GM23338 (cell line): ENCODE results near the gene FKBP7. TPM values are rescaled to one million over a fixed set of nuclear protein-coding genes. Genes with fewer than 3 reads are reported as not detected.
"Not testable (repeated sequence)": the region's sequence is repeated elsewhere in the genome, so short reads cannot be mapped to it uniquely, and the experiment has no call there.

Experiments used
- ATAC-seq: fragments of 200-7000 bp; cut with Tn5 transposase; 3 replicates; pipeline ENCODE4 v1.9.1; 2020
- DNase-seq: peaks from one replicate; pipeline ENCODE4 v3.0.0-alpha.2; 2015; ENCODE audit warnings: low spot score
- H2AFZ ChIP-seq: fragments of 200-600 bp; sonication (generic); 2 replicates; pipeline ENCODE4 v1.8.0; 2016; ENCODE audit warnings: antibody characterized with exemption, mild to moderate bottlenecking, moderate library complexity
- H3F3A ChIP-seq: fragments of 200-600 bp; sonication (generic); replicated peaks from 2 replicates; pipeline ENCODE4 v1.8.0; 2017; ENCODE audit warnings: antibody characterized with exemption, mixed run types, low read depth
- H3K27ac ChIP-seq: fragments of 200-600 bp; sonication (generic); 2 replicates; pipeline ENCODE4 v1.6.1; 2016; ENCODE audit warnings: low read depth
- H3K27me3 ChIP-seq: fragments of 200-600 bp; sonication (generic); 2 replicates; pipeline ENCODE4 v1.8.0; 2016; ENCODE audit warnings: mild to moderate bottlenecking, mixed run types, moderate library complexity; ENCODE audit not compliant: insufficient read depth
- H3K36me3 ChIP-seq: fragments of 200-600 bp; sonication (generic); 2 replicates; pipeline ENCODE4 v1.8.0; 2016; ENCODE audit warnings: mild to moderate bottlenecking; ENCODE audit not compliant: insufficient read depth
- H3K4me1 ChIP-seq: fragments of 200-600 bp; sonication (generic); 2 replicates; pipeline ENCODE4 v1.8.0; 2016; ENCODE audit warnings: mild to moderate bottlenecking, moderate library complexity; ENCODE audit not compliant: insufficient read depth
- H3K4me2 ChIP-seq: fragments of 200-600 bp; sonication (generic); 2 replicates; pipeline ENCODE4 v1.7.1; 2017; ENCODE audit warnings: mixed run types
- H3K4me3 ChIP-seq: fragments of 200-600 bp; sonication (generic); 2 replicates; pipeline ENCODE4 v1.6.1; 2016; ENCODE audit warnings: mixed run types
- H3K79me2 ChIP-seq: fragments of 200-600 bp; sonication (generic); replicated peaks from 2 replicates; pipeline ENCODE4 v1.8.0; 2017; ENCODE audit warnings: mild to moderate bottlenecking; ENCODE audit not compliant: insufficient read depth
- H3K9me2 ChIP-seq: fragments of 200-600 bp; sonication (generic); 2 replicates; pipeline ENCODE4 v1.8.0; 2017; ENCODE audit not compliant: insufficient read depth
- H4K20me1 ChIP-seq: fragments of 200-600 bp; sonication (generic); replicated peaks from 2 replicates; pipeline ENCODE4 v1.8.0; 2017; ENCODE audit warnings: mild to moderate bottlenecking; ENCODE audit not compliant: insufficient read depth
- H3K27ac Mint-ChIP-seq: 2 replicates; pipeline ENCODE4 v1.8.0; 2020; ENCODE audit warnings: inconsistent platforms, mild to moderate bottlenecking, moderate library complexity, mixed read lengths
- H3K27me3 Mint-ChIP-seq: 3 replicates; pipeline ENCODE4 v1.8.0; 2022; ENCODE audit warnings: low read depth, mild to moderate bottlenecking, moderate library complexity, mixed read lengths, inconsistent platforms; ENCODE audit not compliant: insufficient read depth, poor library complexity
- H3K36me3 Mint-ChIP-seq: 3 replicates; pipeline ENCODE4 v1.8.0; 2021; ENCODE audit warnings: low read depth, mild to moderate bottlenecking, inconsistent platforms, moderate library complexity, mixed read lengths
- H3K4me1 Mint-ChIP-seq: 3 replicates; pipeline ENCODE4 v1.8.0; 2020; ENCODE audit warnings: mild to moderate bottlenecking, inconsistent platforms, mixed read lengths
- H3K4me3 Mint-ChIP-seq: 3 replicates; pipeline ENCODE4 v1.8.0; 2021; ENCODE audit warnings: moderate library complexity, mild to moderate bottlenecking, inconsistent platforms, mixed read lengths
- H3K9me3 Mint-ChIP-seq: 3 replicates; pipeline ENCODE4 v1.8.0; 2020; ENCODE audit warnings: moderate library complexity, mild to moderate bottlenecking, inconsistent platforms, mixed read lengths
- EZH2phosphoT487 ChIP-seq: fragments of 200-600 bp; sonication (generic); IDR thresholded peaks from one replicate; pipeline ENCODE4 v1.8.1; 2018; ENCODE audit warnings: antibody characterized with exemption; ENCODE audit not compliant: unreplicated experiment
- POLR2AphosphoS5 ChIP-seq: IDR thresholded peaks from 2 replicates; pipeline ENCODE4 v1.6.1; 2016; ENCODE audit warnings: antibody characterized with exemption, low read depth
- STAT1 ChIP-seq: IDR thresholded peaks from one replicate; pipeline ENCODE4 v1.6.1; 2016; ENCODE audit warnings: antibody characterized with exemption; ENCODE audit not compliant: unreplicated experiment
- ZNF114 ChIP-seq: fragments of 250-450 bp; sonication (Bioruptor Pico); IDR thresholded peaks from 2 replicates; pipeline ENCODE4 v1.5.0; 2020; ENCODE audit warnings: mild to moderate bottlenecking, moderate library complexity
- ZNF331 ChIP-seq: fragments of 250-450 bp; sonication (Bioruptor Pico); IDR thresholded peaks from 2 replicates; pipeline ENCODE4 v1.5.0; 2020; ENCODE audit warnings: low read depth, mild to moderate bottlenecking, moderate library complexity
- polyA plus RNA-seq: library from polyadenylated mRNA; unstranded; fragments of >200 nt; fragmentation: Nextera tagmentation; extraction: Ambion mirVana; gene quantifications from 2 replicates; pipeline ENCODE4 v1.2.1, GENCODE V29; 2016
- total RNA-seq: library from RNA; depleted of rRNA; stranded (reverse); fragments of >200 nt; shearing (Covaris generic); gene quantifications from 2 replicates; pipeline ENCODE4 v1.2.3, GENCODE V29; 2014
- TF ChIP-seq, protein P1 (sequence below): IDR thresholded peaks from 2 replicates; pipeline ENCODE4 v1.6.1; 2016; ENCODE audit warnings: antibody characterized with exemption
- TF ChIP-seq, protein P2 (sequence below), 2 experiments: fragments of 200-600 bp in 1 of 2; sonication (generic) in 1 of 2; conservative IDR thresholded peaks; 2 replicates each; pipeline versions ENCODE4 v1.5.1 to v1.6.1; 2016 to 2017; ENCODE audit warnings: antibody characterized with exemption in 2 of 2, low read depth in 2 of 2, mild to moderate bottlenecking in 2 of 2, moderate library complexity in 1 of 2

The FKBP7 gene
- total and polyA plus RNA-seq, 2 experiments from 2014 or later, result 8.3 to 9.0 TPM

DNA sequence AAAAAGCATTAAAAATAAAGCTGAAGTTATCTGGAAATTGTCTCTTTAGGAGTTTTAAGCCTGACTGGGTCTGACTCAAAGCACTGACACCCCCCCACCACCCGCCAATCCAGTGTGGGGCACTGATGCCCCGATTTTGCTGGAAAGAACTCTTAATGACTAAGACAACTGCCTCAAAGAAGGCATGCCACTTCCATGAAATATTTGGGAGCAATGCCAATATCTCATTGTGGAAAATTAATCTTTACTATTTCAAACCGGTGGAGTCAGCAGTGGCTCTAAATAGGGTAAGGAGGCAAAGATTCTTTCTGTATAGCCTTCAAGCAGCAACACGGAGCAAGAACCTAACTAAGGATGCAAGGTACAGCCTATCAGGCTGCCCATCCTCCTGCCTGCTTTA lies 4.5 kb downstream of the FKBP7 start:
- no peaks in the 10 kb centered on the region for H3K27me3 Mint-ChIP-seq
- H3K4me1 ChIP-seq, result peaks cover 4% of the 10 kb centered on the region; the same call in 1 of the 2 replicates
- H3K4me3 Mint-ChIP-seq, result no peak overlapping the region
- H3K79me2 ChIP-seq, result no peaks in the 10 kb centered on the region
- TF ChIP-seq EZH2phosphoT487 (no peak), ZNF331 (CRISPR knock-in tag) (no peak), POLR2AphosphoS5 (no peak), STAT1 (no peak), ZNF114 (CRISPR knock-in tag) (no peak)
- TF ChIP-seq, protein P1, sequence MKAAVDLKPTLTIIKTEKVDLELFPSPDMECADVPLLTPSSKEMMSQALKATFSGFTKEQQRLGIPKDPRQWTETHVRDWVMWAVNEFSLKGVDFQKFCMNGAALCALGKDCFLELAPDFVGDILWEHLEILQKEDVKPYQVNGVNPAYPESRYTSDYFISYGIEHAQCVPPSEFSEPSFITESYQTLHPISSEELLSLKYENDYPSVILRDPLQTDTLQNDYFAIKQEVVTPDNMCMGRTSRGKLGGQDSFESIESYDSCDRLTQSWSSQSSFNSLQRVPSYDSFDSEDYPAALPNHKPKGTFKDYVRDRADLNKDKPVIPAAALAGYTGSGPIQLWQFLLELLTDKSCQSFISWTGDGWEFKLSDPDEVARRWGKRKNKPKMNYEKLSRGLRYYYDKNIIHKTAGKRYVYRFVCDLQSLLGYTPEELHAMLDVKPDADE, result no peak
- TF ChIP-seq, protein P2, sequence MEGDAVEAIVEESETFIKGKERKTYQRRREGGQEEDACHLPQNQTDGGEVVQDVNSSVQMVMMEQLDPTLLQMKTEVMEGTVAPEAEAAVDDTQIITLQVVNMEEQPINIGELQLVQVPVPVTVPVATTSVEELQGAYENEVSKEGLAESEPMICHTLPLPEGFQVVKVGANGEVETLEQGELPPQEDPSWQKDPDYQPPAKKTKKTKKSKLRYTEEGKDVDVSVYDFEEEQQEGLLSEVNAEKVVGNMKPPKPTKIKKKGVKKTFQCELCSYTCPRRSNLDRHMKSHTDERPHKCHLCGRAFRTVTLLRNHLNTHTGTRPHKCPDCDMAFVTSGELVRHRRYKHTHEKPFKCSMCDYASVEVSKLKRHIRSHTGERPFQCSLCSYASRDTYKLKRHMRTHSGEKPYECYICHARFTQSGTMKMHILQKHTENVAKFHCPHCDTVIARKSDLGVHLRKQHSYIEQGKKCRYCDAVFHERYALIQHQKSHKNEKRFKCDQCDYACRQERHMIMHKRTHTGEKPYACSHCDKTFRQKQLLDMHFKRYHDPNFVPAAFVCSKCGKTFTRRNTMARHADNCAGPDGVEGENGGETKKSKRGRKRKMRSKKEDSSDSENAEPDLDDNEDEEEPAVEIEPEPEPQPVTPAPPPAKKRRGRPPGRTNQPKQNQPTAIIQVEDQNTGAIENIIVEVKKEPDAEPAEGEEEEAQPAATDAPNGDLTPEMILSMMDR (conservative IDR thresholded peaks at IDR 0.05; ENCODE audit: low read depth in 2 of 2), result no peak
- H3K9me3 Mint-ChIP-seq, result no peaks in the 10 kb centered on the region
- H3K27ac Mint-ChIP-seq, result no peak overlapping the region
- ATAC-seq, result no peak
- no peaks in the 10 kb centered on the region for H3K36me3 Mint-ChIP-seq
- H3K27ac ChIP-seq, result no peak overlapping the region
- H3F3A ChIP-seq, result peaks cover 2% of the 10 kb centered on the region; the same call in 1 of the 2 replicates
- no peak overlapping the region for H2AFZ ChIP-seq
- no peaks in the 10 kb centered on the region for H4K20me1 ChIP-seq
- no peak overlapping the region for H3K4me2 ChIP-seq
- no peak overlapping the region for H3K4me3 ChIP-seq
- no peaks in the 10 kb centered on the region for H3K9me2 ChIP-seq
- H3K27me3 ChIP-seq, result no peaks in the 10 kb centered on the region
- peaks cover 4% of the 10 kb centered on the region; the same call in 2 of the 3 replicates for H3K4me1 Mint-ChIP-seq
- no peak for DNase-seq
- H3K36me3 ChIP-seq, result no peaks in the 10 kb centered on the region

DNA sequence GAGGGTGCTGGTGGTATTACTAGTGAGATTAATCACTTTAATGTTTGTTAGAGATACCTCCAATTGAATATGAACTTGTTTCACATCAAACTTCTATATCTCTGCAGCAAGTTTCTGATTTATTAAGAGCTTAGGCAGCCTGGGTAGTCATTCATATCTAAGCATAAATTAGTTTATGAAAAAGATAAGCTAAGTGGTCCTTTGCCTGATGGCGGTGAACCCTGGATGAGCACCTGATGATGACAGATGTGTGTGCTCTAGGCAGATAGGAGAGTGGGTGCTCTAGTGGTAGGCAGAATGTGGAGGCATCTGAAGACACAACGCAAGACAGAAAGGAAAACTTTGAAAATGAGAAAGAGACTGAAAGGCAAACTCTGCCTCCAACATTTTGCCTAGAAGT lies 5.0 kb downstream of the FKBP7 start:
- no peak overlapping the region for H3K4me2 ChIP-seq
- H3K27me3 ChIP-seq, result no peaks in the 10 kb centered on the region
- Mint-ChIP-seq H3K27me3 (no peaks in the 10 kb centered on the region), H3K36me3 (no peaks in the 10 kb centered on the region), H3K27ac (no peak overlapping the region), H3K4me3 (no peak overlapping the region), H3K9me3 (no peaks in the 10 kb centered on the region), H3K4me1 (peaks cover 4% of the 10 kb centered on the region; the same call in 2 of the 3 replicates)
- H2AFZ ChIP-seq, result no peak overlapping the region
- H3F3A ChIP-seq, result no peaks in the 10 kb centered on the region
- H3K4me1 ChIP-seq, result peaks cover 4% of the 10 kb centered on the region; the same call in 1 of the 2 replicates
- DNase-seq, result no peak
- H3K4me3 ChIP-seq, result no peak overlapping the region
- TF ChIP-seq, protein P1, result no peak
- no peaks in the 10 kb centered on the region for H3K9me2 ChIP-seq
- H3K27ac ChIP-seq, result no peak overlapping the region
- H3K79me2 ChIP-seq, result no peaks in the 10 kb centered on the region
- ATAC-seq, result no peak
- no peaks in the 10 kb centered on the region for H3K36me3 ChIP-seq
- H4K20me1 ChIP-seq, result no peaks in the 10 kb centered on the region

DNA sequence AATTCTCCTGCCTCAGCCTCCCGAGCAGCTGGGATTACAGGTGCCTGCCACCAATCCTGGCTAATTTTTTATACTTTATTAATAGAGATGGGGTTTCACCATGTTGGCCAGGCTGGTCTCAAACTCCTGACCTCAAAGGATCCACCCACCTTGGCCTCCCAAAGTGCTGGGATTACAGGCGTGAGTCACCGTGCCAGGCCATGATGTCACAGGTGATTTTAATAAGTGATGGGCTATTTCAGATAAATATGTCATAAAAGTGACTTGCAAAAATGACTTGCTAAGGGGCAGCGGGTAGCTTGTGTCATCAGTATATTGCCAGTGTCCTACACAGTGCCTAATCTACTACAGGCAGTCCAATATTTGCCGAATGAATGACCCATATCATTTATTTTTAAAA lies 7.1 kb downstream of the FKBP7 start:
- DNase-seq, H3K9me3 Mint-ChIP-seq, H3K27me3 ChIP-seq, H2AFZ ChIP-seq, ATAC-seq, H3K4me1 ChIP-seq, H3K36me3 Mint-ChIP-seq, H3K4me2 ChIP-seq, H3K79me2 ChIP-seq, H3K4me3 ChIP-seq, H3K9me2 ChIP-seq, H3K27ac ChIP-seq, H3K36me3 ChIP-seq, H3K4me3 Mint-ChIP-seq, H3K4me1 Mint-ChIP-seq, H3K27ac Mint-ChIP-seq, H3F3A ChIP-seq, H4K20me1 ChIP-seq, H3K27me3 Mint-ChIP-seq: not testable (repeated sequence)
